Measurements from ENCODE around the gene VMP1. TPM values are rescaled to one million over a fixed set of nuclear protein-coding genes. Genes with fewer than 3 reads are reported as not detected.

VMP1 gene
- total and polyA plus RNA-seq, 2 of the 4 experiments (the other 2 are of a cell fraction), result 89.8 to 197 TPM

- Histone ChIP-seq H2AK9ac (replicated peaks; ENCODE audit: low read depth, low read length, poor library complexity) (no peak overlapping the region), H3K4ac (ENCODE audit: low read depth, low read length) (no peak overlapping the region; the same call in 1 of the 2 replicates), H3K36me3 (ENCODE audit: control insufficient read depth, insufficient read depth, low read length) (no peaks in the 10 kb centered on the region), H4K91ac (ENCODE audit: insufficient read depth, low read depth, low read length) (no peak overlapping the region; the same call in 1 of the 2 replicates), H2AFZ (replicated peaks; ENCODE audit: low read length, poor library complexity) (no peak overlapping the region), H3K9me1 (ENCODE audit: insufficient read depth, low read length) (peaks cover 6% of the 10 kb centered on the region; the same call in 1 of the 2 replicates), H4K20me1 (ENCODE audit: insufficient read depth, low read length) (no peaks in the 10 kb centered on the region), H2BK15ac (ENCODE audit: low read depth, low read length) (no peak overlapping the region), H3K56ac (ENCODE audit: extremely low read depth, insufficient read depth, low read length) (peak overlapping the region; percentile 72), H2BK5ac (ENCODE audit: low read depth, low read length, poor library complexity, severe bottlenecking) (peak overlapping the region; percentile 93), H3K4me2 (ENCODE audit: low read depth, low read length) (peak overlapping the region; percentile 42), H3K79me1 (ENCODE audit: low read depth in 1 of 2, low read length in 2 of 2) (peaks cover 7 to 38% of the 10 kb centered on the region in 2 experiments), H3K27me3 (ENCODE audit: control insufficient read depth, insufficient read depth, low read length) (no peaks in the 10 kb centered on the region), H3K9me3 (ENCODE audit: control insufficient read depth, insufficient read depth, low read length) (no peaks in the 10 kb centered on the region), H4K5ac (ENCODE audit: low read depth, low read length) (peak overlapping the region; percentile 67), H2AK5ac (ENCODE audit: low read depth, low read length) (no peak overlapping the region), H4K8ac (ENCODE audit: low read depth in 2 of 2, low read length in 2 of 2) (peak overlapping the region; percentile 39 to 72; a peak in 2 of 4 replicates), H3K4me1 (ENCODE audit: control insufficient read depth, insufficient read depth, low read length) (peaks cover 14% of the 10 kb centered on the region), H2BK120ac (ENCODE audit: low read depth, low read length) (peak overlapping the region; percentile 67), H2BK20ac (ENCODE audit: low read depth, low read length) (peak overlapping the region; percentile 44; the same call in 1 of the 2 replicates), H3K23ac (ENCODE audit: low read depth, low read length) (no peak overlapping the region; the same call in 1 of the 2 replicates), H3K9ac (ENCODE audit: low read depth, low read length) (peak overlapping the region; percentile 59; the same call in 1 of the 2 replicates), H3K14ac (replicated peaks; ENCODE audit: low read depth, low read length) (peak overlapping the region; percentile 25; the same call in 1 of the 2 replicates), H3K27ac (ENCODE audit: insufficient read depth, low read length) (peak overlapping the region; percentile 78; the same call in 1 of the 2 replicates), H3K18ac (ENCODE audit: low read depth, low read length) (peak overlapping the region; percentile 54), H3K4me3 (ENCODE audit: insufficient read depth, low read depth, low read length) (no peak overlapping the region)
- intact Hi-C loops (cut with micrococcal nuclease), result loop anchor here (1.0 to 2.0 kb wide), 4 partner anchors 33 to 106 kb away; no protein-coding TSS in a partner anchor
- in situ Hi-C loops (cut with MboI; ENCODE audit: low sequenced_read_pairs), result no loop called here
- ChIA-PET CTCF (interaction anchor here (0.6 to 2.5 kb wide), 10 partner anchors 8 to 232 kb away, joined by 3 to 22 read pairs (median 4); no protein-coding TSS in a partner anchor), POLR2A (ENCODE audit: unreplicated experiment) (interaction anchor here (0.6 to 4.3 kb wide), 10 partner anchors 32 to 105 kb away, joined by 3 to 87 read pairs (median 4); partner anchors contain the start of genes PTRH2 and VMP1)
- BruUV-seq (replicated peaks), result TSS peak; percentile 98
- DNase-seq, result peak; percentile 93
- no CpG with 5 or more reads among the region's 3 CpGs for whole genome bisulfite sequencing, 2 experiments (ENCODE audit: extremely low coverage in 2 of 2, insufficient read length in 1 of 2)
- dilution Hi-C loops (cut with HindIII; ENCODE audit: low sequenced_read_pairs, unreplicated experiment), result no loop called here
- peak; percentile 74 for ATAC-seq (ENCODE audit: low read depth)
- TF ChIP-seq FOS (IDR thresholded peaks at IDR 0.05; ENCODE audit: low read depth, low read length) (no peak), BHLHE40 (IDR thresholded peaks at IDR 0.05; ENCODE audit: low read depth, low read length) (no peak), SMC3 (IDR thresholded peaks at IDR 0.05; ENCODE audit: low read depth, low read length) (peak; percentile 92), RAD21 (IDR thresholded peaks at IDR 0.05; ENCODE audit: low read length) (peak; percentile 94), CTCF (conservative IDR thresholded peaks at IDR 0.05; ENCODE audit: low read depth, low read length) (peak; percentile 81), ELK1 (IDR thresholded peaks at IDR 0.05; ENCODE audit: borderline replicate concordance, low read depth, low read length) (no peak), RCOR1 (IDR thresholded peaks at IDR 0.05; ENCODE audit: insufficient replicate concordance, low read length) (no peak), NFE2L2 (IDR thresholded peaks at IDR 0.05; ENCODE audit: low read depth, low read length) (no peak), POLR2A (IDR thresholded peaks at IDR 0.05; ENCODE audit: low read depth, low read length) (peak; percentile 40; the same call in 1 of the 2 replicates), MAFK (IDR thresholded peaks at IDR 0.05; ENCODE audit: low read depth, low read length) (no peak), USF2 (IDR thresholded peaks at IDR 0.05; ENCODE audit: low read depth, low read length) (no peak), RFX5 (IDR thresholded peaks at IDR 0.05; ENCODE audit: low read depth, low read length) (no peak)
Observed at GRCh38 chr17:59753522-59754467, 46.3 kb downstream of the VMP1 start.

Measured in IMR-90 (cell line).